Fibroblast of lung (primary cell): ENCODE measurements around the gene SORBS1.

Experiments used
- CTCF ChIP-seq, 2 donors: IDR thresholded peaks in 1 of 2; conservative IDR thresholded peaks in 1 of 2; 1 replicate in 1 of 2; 2 replicates in 1 of 2; pipeline ENCODE4 v1.5.1; 2011 to 2012; ENCODE audit warnings: low read length in 2 of 2, control low read depth in 1 of 2, inconsistent platforms in 1 of 2, low read depth in 1 of 2, mild to moderate bottlenecking in 1 of 2
- EZH2 ChIP-seq: IDR thresholded peaks from 2 replicates; pipeline ENCODE4 v1.5.1; 2012; ENCODE audit warnings: low read length, control low read depth, mild to moderate bottlenecking; ENCODE audit errors: missing control alignments

GRCh38 chr10:95391581-95392216 lies 169.5 kb downstream of the SORBS1 start:
- TF ChIP-seq CTCF (conservative IDR thresholded peaks at IDR 0.05 in 1 of 2, IDR thresholded peaks at IDR 0.05 in 1 of 2; ENCODE audit: low read depth in 1 of 2, low read length in 2 of 2) (peak; percentile 19 to 35), EZH2 (no peak)
